Stomach smooth muscle (tissue), 2 donors: Measurements from ENCODE around the gene ROBO1.

Experiments
- H3K27ac ChIP-seq: one replicate; pipeline ENCODE4 v1.7.0; 2013; ENCODE audit warnings: mild to moderate bottlenecking, low read length, inconsistent platforms
- H3K27me3 ChIP-seq, 2 donors: one replicate each; pipeline ENCODE4 v1.7.0; 2013; ENCODE audit warnings: low read length in 2 of 2; ENCODE audit not compliant: insufficient read depth in 2 of 2, control insufficient read depth in 1 of 2
- H3K36me3 ChIP-seq, 2 donors: one replicate each; pipeline ENCODE4 v1.7.0; 2013; ENCODE audit warnings: low read length in 2 of 2; ENCODE audit not compliant: control insufficient read depth in 2 of 2, insufficient read depth in 2 of 2
- H3K4me1 ChIP-seq: one replicate; pipeline ENCODE4 v1.7.0; 2013; ENCODE audit warnings: low read length; ENCODE audit not compliant: control insufficient read depth, insufficient read depth
- H3K4me3 ChIP-seq, 2 donors: one replicate each; pipeline ENCODE4 v1.7.0; 2013; ENCODE audit warnings: low read length in 2 of 2
- H3K9ac ChIP-seq, 2 donors: one replicate each; pipeline ENCODE4 v1.7.0; 2013; ENCODE audit warnings: low read length in 2 of 2, mild to moderate bottlenecking in 1 of 2
- H3K9me3 ChIP-seq, 2 donors: one replicate each; pipeline ENCODE4 v1.7.0; 2013; ENCODE audit warnings: low read length in 2 of 2; ENCODE audit not compliant: control insufficient read depth in 2 of 2
- donor health status: healthy.
- donor health status: Pancreatic carcinoma.

ROBO1 gene

DNA sequence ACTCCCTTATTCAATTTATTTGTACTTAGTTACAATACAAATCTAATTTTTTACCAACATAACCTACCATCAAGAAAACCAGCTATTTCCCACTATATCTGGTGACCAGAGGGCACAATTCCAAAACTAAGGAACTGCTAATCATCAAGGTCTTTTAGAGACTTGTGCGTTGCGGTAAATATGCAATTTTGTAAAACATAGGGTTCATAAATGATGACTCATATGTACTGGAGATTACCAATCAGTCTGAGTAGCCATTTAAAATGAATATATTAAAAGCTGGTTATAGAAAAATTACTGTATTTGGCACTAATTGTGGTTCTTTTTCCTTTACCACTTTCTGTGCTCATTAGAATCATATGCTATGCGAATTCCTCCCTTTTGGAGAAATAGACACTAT, 859.6 kb downstream of the ROBO1 start:
- no peak overlapping the region for H3K27ac ChIP-seq
- H3K27me3 ChIP-seq = no peaks in the 10 kb centered on the region
- no peaks in the 10 kb centered on the region for H3K9me3 ChIP-seq
- H3K9ac ChIP-seq = no peak overlapping the region
- no peak overlapping the region for H3K4me3 ChIP-seq
- no peaks in the 10 kb centered on the region for H3K4me1 ChIP-seq
- no peaks in the 10 kb centered on the region for H3K36me3 ChIP-seq

DNA sequence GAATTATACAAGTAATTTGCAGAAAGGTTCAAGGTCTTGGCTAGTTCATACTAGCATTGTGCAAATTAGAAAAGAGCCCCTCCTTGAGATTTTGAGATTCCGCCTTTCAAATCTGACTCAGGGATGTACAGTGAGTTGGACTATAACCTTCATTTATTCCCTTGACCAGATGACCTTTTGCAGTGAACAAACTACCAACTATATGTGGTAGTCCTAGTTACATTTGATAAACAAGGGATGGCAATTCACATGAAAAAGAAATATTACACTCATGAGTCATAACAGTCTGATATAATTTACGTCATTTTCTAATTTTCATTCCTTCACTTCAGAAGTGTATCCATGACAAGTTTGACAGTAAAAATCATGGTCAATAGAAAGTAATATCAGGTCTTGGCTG, 860.4 kb downstream of the ROBO1 start:
- Histone ChIP-seq H3K4me3 (no peak overlapping the region), H3K27ac (no peak overlapping the region), H3K4me1 (no peaks in the 10 kb centered on the region), H3K36me3 (no peaks in the 10 kb centered on the region), H3K9ac (no peak overlapping the region), H3K27me3 (no peaks in the 10 kb centered on the region), H3K9me3 (no peaks in the 10 kb centered on the region)

GRCh38 chr3:78906930-78907329, 860.9 kb downstream of the ROBO1 start:
- Histone ChIP-seq H3K36me3 (no peaks in the 10 kb centered on the region), H3K4me3 (no peak overlapping the region), H3K9ac (no peak overlapping the region), H3K27me3 (no peaks in the 10 kb centered on the region), H3K9me3 (no peaks in the 10 kb centered on the region), H3K4me1 (no peaks in the 10 kb centered on the region), H3K27ac (no peak overlapping the region)

DNA sequence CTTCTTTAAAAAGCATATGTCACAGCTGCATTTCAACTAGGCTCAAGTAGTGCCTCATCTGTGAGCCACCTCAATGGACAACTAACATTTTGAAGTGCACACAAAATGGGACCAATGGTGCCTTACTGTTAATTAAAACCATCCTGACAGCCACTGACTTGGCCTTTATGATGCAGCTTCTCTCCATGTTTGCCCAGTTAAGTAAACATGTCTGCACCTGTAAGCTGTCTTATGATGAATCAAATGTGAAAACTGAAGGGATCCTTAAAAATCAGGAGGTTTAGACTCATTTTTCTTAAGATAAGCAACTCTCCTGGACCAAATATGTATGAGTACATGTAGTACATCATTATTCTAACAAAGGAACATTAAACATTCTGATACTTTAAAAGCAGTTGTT, 861.6 kb downstream of the ROBO1 start:
- no peak overlapping the region for H3K27ac ChIP-seq
- no peaks in the 10 kb centered on the region for H3K4me1 ChIP-seq
- H3K4me3 ChIP-seq = no peak overlapping the region
- no peak overlapping the region for H3K9ac ChIP-seq
- no peaks in the 10 kb centered on the region for H3K9me3 ChIP-seq
- H3K36me3 ChIP-seq = no peaks in the 10 kb centered on the region
- H3K27me3 ChIP-seq = no peaks in the 10 kb centered on the region

- Histone ChIP-seq H3K36me3 (no peaks in the 10 kb centered on the region), H3K4me1 (no peaks in the 10 kb centered on the region)
Measured at GRCh38 chr3:78905700-78906099, 862.1 kb downstream of the ROBO1 start.

DNA sequence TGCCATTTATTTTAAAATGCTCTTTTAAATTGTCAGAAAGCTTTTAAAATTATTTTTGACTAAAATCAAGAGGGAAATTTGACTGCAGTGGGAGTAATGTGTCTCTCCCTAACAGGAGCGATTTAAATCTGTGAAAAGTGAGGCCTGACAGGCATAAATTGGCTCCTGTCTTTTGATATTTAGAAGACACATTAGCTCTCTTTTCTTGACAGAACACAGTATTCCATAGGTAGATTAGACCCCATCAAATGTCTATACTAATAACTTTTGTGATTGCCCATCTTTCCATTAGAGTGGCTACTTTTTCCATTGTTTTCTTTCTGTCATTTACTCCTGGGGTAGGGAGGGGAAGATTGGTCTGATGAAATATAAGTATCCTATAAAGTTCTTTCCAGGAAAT, 866.3 kb downstream of the ROBO1 start:
- Histone ChIP-seq H3K9me3 (no peaks in the 10 kb centered on the region), H3K4me3 (no peak overlapping the region), H3K27me3 (no peaks in the 10 kb centered on the region), H3K9ac (no peak overlapping the region), H3K36me3 (no peaks in the 10 kb centered on the region), H3K4me1 (no peaks in the 10 kb centered on the region), H3K27ac (no peak overlapping the region)

More at GRCh38 chr3:78905700-78906099, 862.1 kb downstream of the ROBO1 start:
- H3K9me3 ChIP-seq = no peaks in the 10 kb centered on the region
- H3K27me3 ChIP-seq = no peaks in the 10 kb centered on the region
- H3K27ac ChIP-seq = no peak overlapping the region
- no peak overlapping the region for H3K9ac ChIP-seq
- H3K4me3 ChIP-seq = no peak overlapping the region

DNA sequence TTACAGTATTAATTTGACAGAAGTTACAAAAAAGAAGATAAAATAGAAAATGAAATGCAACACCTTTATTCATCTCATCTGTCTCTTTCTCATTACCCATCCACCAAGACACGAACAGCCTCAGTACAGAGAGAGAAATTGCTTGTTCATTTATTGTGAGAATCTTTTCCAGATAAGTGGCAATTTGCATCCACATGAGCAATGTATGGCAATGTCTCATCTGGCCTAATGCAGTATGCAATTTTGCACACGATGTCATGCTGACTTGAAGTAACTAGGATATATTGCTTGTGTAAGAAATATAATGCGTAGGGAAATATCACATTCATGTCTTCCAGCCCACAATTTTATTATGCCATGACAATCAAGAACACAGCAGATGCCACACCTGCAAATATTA, 866.9 kb downstream of the ROBO1 start:
- no peak overlapping the region for H3K4me3 ChIP-seq
- H3K36me3 ChIP-seq = no peaks in the 10 kb centered on the region
- no peak overlapping the region for H3K9ac ChIP-seq
- no peak overlapping the region for H3K27ac ChIP-seq
- no peaks in the 10 kb centered on the region for H3K27me3 ChIP-seq
- H3K9me3 ChIP-seq = no peaks in the 10 kb centered on the region
- H3K4me1 ChIP-seq = no peaks in the 10 kb centered on the region

GRCh38 chr3:78900426-78900825, 867.4 kb downstream of the ROBO1 start:
- no peak overlapping the region for H3K27ac ChIP-seq
- no peak overlapping the region for H3K4me3 ChIP-seq
- H3K4me1 ChIP-seq = no peaks in the 10 kb centered on the region
- no peaks in the 10 kb centered on the region for H3K36me3 ChIP-seq
- no peak overlapping the region for H3K9ac ChIP-seq
- H3K9me3 ChIP-seq = no peaks in the 10 kb centered on the region
- H3K27me3 ChIP-seq = no peaks in the 10 kb centered on the region

DNA sequence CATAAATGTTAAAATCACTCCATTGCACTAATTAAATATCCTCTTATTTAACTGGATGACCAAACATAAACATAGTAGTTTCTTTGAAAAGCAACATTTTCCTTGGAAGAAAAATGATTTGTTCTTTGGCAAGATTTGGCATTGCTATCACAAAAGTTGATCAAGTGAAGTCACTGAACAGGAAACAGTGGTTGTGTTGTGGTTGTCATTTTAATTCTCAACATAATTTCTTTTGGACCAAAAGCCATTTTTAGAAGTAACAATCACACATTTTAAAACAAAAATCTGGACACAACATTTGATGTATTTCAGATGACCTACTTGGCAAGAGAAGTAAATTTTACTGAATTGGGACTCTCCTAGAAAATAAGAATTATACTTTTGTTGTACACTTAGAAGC, 872.3 kb downstream of the ROBO1 start:
- no peak overlapping the region for H3K27ac ChIP-seq

DNA sequence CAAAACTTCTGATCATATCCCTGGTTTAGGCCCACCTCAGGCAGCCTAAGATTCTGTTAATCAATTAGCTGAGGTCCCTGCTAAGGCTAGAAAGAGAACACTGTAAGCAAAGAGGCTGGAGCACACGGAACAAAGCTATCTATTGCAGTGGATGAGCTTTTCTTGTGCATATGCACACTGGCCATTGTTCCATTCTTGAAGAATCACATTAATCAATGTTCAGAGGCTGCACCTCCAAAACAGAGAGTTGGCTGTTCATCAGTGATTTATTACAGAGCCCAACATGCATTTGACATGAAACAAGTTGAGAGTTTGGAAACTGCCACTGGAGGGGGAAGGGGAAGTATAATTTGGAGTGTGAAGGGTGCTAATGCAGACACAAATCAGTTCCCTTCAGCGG, 873.0 kb downstream of the ROBO1 start:
- H3K9ac ChIP-seq = no peak overlapping the region
- no peaks in the 10 kb centered on the region for H3K27me3 ChIP-seq
- H3K4me3 ChIP-seq = no peak overlapping the region
- no peak overlapping the region for H3K27ac ChIP-seq
- no peaks in the 10 kb centered on the region for H3K36me3 ChIP-seq
- H3K9me3 ChIP-seq = no peaks in the 10 kb centered on the region
- no peaks in the 10 kb centered on the region for H3K4me1 ChIP-seq

More for the DNA sequence above, 872.3 kb downstream of the ROBO1 start:
- no peaks in the 10 kb centered on the region for H3K36me3 ChIP-seq
- H3K9me3 ChIP-seq = no peaks in the 10 kb centered on the region
- H3K9ac ChIP-seq = no peak overlapping the region
- H3K27me3 ChIP-seq = no peaks in the 10 kb centered on the region
- H3K4me3 ChIP-seq = no peak overlapping the region
- H3K4me1 ChIP-seq = no peaks in the 10 kb centered on the region

DNA sequence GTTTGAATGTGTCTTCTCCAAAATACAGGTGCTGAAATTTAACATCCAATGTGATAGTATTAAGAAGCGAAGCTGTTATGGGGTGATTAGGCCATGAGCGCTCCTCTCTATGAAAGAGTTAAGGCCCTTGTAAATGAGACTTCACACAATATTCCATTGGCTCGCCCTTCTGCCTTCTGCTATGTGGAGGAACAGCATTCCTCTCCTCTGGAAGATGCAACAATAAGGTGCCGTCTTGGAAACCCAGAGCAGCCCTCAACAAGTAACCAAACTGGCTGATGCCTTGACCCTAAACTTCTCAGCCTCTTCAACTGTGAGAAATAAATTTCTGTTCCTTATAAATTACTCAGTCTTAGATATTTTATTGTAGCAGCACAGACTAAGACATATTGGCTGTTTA, 874.6 kb downstream of the ROBO1 start:
- no peak overlapping the region for H3K27ac ChIP-seq
- no peak overlapping the region for H3K4me3 ChIP-seq
- no peaks in the 10 kb centered on the region for H3K27me3 ChIP-seq
- H3K36me3 ChIP-seq = no peaks in the 10 kb centered on the region
- H3K9me3 ChIP-seq = no peaks in the 10 kb centered on the region
- no peaks in the 10 kb centered on the region for H3K4me1 ChIP-seq
- no peak overlapping the region for H3K9ac ChIP-seq

- Histone ChIP-seq H3K36me3 (no peaks in the 10 kb centered on the region), H3K27me3 (no peaks in the 10 kb centered on the region), H3K4me1 (no peaks in the 10 kb centered on the region), H3K9ac (no peak overlapping the region), H3K27ac (no peak overlapping the region), H3K4me3 (no peak overlapping the region), H3K9me3 (no peaks in the 10 kb centered on the region)
Measured at GRCh38 chr3:78889348-78889747, 878.5 kb downstream of the ROBO1 start.
